B cell (primary cell): ENCODE results near the gene TKT.

Source experiments
- CTCF ChIP-seq: fragments of 200-600 bp; IDR thresholded peaks from one replicate; pipeline ENCODE4 v1.8.0; 2022; ENCODE audit warnings: antibody characterized with exemption, mild to moderate bottlenecking
- EZH2 ChIP-seq: IDR thresholded peaks from 2 replicates; pipeline ENCODE4 v1.6.1; 2012; ENCODE audit warnings: borderline replicate concordance, low read depth, mild to moderate bottlenecking, moderate library complexity, low read length; ENCODE audit not compliant: insufficient read depth, poor library complexity, severe bottlenecking

GRCh38 chr3:53261712-53262111 is 5.9 kb upstream of the TKT start:
- no peak for TF ChIP-seq CTCF
- TF ChIP-seq EZH2 = no peak
